Liver (tissue), 9 donors: ENCODE data around the gene C9orf50. TPM values are rescaled to one million over a fixed set of nuclear protein-coding genes. Genes with fewer than 3 reads are reported as not detected.

Source experiments
- DNase-seq: peaks from one replicate; pipeline ENCODE4 v3.0.0-alpha.2; 2017; ENCODE audit warnings: low spot score
- H3K27ac ChIP-seq, 2 donors: one replicate each; pipeline ENCODE4 v1.7.0; 2013; ENCODE audit warnings: inconsistent platforms in 2 of 2, low read length in 2 of 2, control low read depth in 1 of 2, low read depth in 1 of 2, mild to moderate bottlenecking in 1 of 2
- H3K27me3 ChIP-seq, 4 donors: one replicate each; pipeline versions ENCODE4 v1.6.1 to v1.7.0; 2013; ENCODE audit warnings: low read length in 3 of 4, inconsistent platforms in 1 of 4, mild to moderate bottlenecking in 1 of 4, moderate library complexity in 1 of 4; ENCODE audit not compliant: control insufficient read depth in 4 of 4, insufficient read depth in 4 of 4
- H3K36me3 ChIP-seq, 4 donors: one replicate each; pipeline versions ENCODE4 v1.6.1 to v1.7.0; 2013; ENCODE audit warnings: low read length in 3 of 4, mild to moderate bottlenecking in 3 of 4, low read depth in 1 of 4, moderate library complexity in 1 of 4; ENCODE audit not compliant: control insufficient read depth in 4 of 4, insufficient read depth in 3 of 4
- H3K4me1 ChIP-seq, 4 donors: one replicate each; pipeline versions ENCODE4 v1.6.1 to v1.7.0; 2013; ENCODE audit warnings: low read length in 3 of 4, mild to moderate bottlenecking in 3 of 4, moderate library complexity in 1 of 4; ENCODE audit not compliant: control insufficient read depth in 4 of 4, insufficient read depth in 4 of 4
- H3K4me3 ChIP-seq, 3 donors: one replicate each; pipeline versions ENCODE4 v1.6.1 to v1.7.0; 2013; ENCODE audit warnings: low read length in 3 of 3, control low read depth in 1 of 3, low read depth in 1 of 3, mild to moderate bottlenecking in 1 of 3
- H3K9ac ChIP-seq, 2 donors: one replicate each; pipeline ENCODE4 v1.7.0; 2013; ENCODE audit warnings: low read length in 2 of 2, mild to moderate bottlenecking in 2 of 2, moderate library complexity in 2 of 2, control low read depth in 1 of 2, low read depth in 1 of 2
- H3K9me3 ChIP-seq, 4 donors: one replicate each; pipeline versions ENCODE4 v1.6.1 to v1.7.0; 2013; ENCODE audit warnings: low read length in 3 of 4; ENCODE audit not compliant: control insufficient read depth in 4 of 4
- ATF3 ChIP-seq: IDR thresholded peaks from 2 replicates; pipeline ENCODE4 v1.6.1; 2016; ENCODE audit warnings: antibody characterized with exemption
- CTCF ChIP-seq: fragments of 150-350 bp; IDR thresholded peaks from 2 replicates; pipeline ENCODE4 v1.5.1; 2017; ENCODE audit warnings: improper control_type of control experiment, low read depth, low read length; ENCODE audit not compliant: missing input control
- EGR1 ChIP-seq, 2 donors: IDR thresholded peaks; 2 replicates each; pipeline ENCODE4 v1.6.1; 2016 to 2018; ENCODE audit warnings: antibody characterized with exemption in 2 of 2, low read depth in 2 of 2
- FOXA1 ChIP-seq: IDR thresholded peaks from 2 replicates; pipeline ENCODE4 v1.6.1; 2016; ENCODE audit warnings: antibody characterized with exemption
- FOXA2 ChIP-seq: IDR thresholded peaks from 2 replicates; pipeline ENCODE4 v1.6.1; 2016; ENCODE audit warnings: antibody characterized with exemption
- GABPA ChIP-seq, 2 donors: IDR thresholded peaks in 1 of 2; conservative IDR thresholded peaks in 1 of 2; 2 replicates each; pipeline ENCODE4 v1.6.1; 2016; ENCODE audit warnings: antibody characterized with exemption in 2 of 2, mild to moderate bottlenecking in 1 of 2, moderate library complexity in 1 of 2
- HNF4A ChIP-seq, 2 donors: conservative IDR thresholded peaks; 2 replicates each; pipeline ENCODE4 v1.6.1; 2016; ENCODE audit warnings: antibody characterized with exemption in 2 of 2, mild to moderate bottlenecking in 2 of 2
- JUND ChIP-seq, 2 donors: IDR thresholded peaks; 2 replicates each; pipeline ENCODE4 v1.6.1; 2016; ENCODE audit warnings: antibody characterized with exemption in 2 of 2
- MAX ChIP-seq: IDR thresholded peaks from 2 replicates; pipeline ENCODE4 v1.6.1; 2016; ENCODE audit warnings: antibody characterized with exemption
- NR2F2 ChIP-seq: IDR thresholded peaks from 2 replicates; pipeline ENCODE4 v1.6.1; 2016; ENCODE audit warnings: antibody characterized with exemption
- RAD21 ChIP-seq, 2 donors: IDR thresholded peaks; 2 replicates each; pipeline ENCODE4 v1.6.1; 2016; ENCODE audit warnings: antibody characterized with exemption in 2 of 2, mild to moderate bottlenecking in 2 of 2
- REST ChIP-seq: IDR thresholded peaks from 2 replicates; pipeline ENCODE4 v1.6.1; 2016; ENCODE audit warnings: antibody characterized with exemption, mild to moderate bottlenecking
- RXRA ChIP-seq, 2 donors: IDR thresholded peaks; 2 replicates each; pipeline ENCODE4 v1.6.1; 2017 to 2018; ENCODE audit warnings: antibody characterized with exemption in 2 of 2, mild to moderate bottlenecking in 1 of 2
- SP1 ChIP-seq: IDR thresholded peaks from 2 replicates; pipeline ENCODE4 v1.6.1; 2018; ENCODE audit warnings: antibody characterized with exemption, mild to moderate bottlenecking
- TAF1 ChIP-seq: conservative IDR thresholded peaks from 2 replicates; pipeline ENCODE4 v1.6.1; 2016; ENCODE audit warnings: antibody characterized with exemption, mild to moderate bottlenecking
- YY1 ChIP-seq: IDR thresholded peaks from 2 replicates; pipeline ENCODE4 v1.6.1; 2016; ENCODE audit warnings: antibody characterized with exemption, mild to moderate bottlenecking
- ZBTB33 ChIP-seq: IDR thresholded peaks from 2 replicates; pipeline ENCODE4 v1.6.1; 2016; ENCODE audit warnings: antibody characterized with exemption
- WGBS: extraction: QIAGEN DNeasy Blood & Tissue Kit; methylation state at CpG from one replicate; pipeline ENCODE4 v1.1.7; 2013; 5-methylcytosine and 5-hydroxymethylcytosine counted together
- polyA plus RNA-seq, 2 donors: library from polyadenylated mRNA; stranded (reverse) in 1 of 2; unstranded in 1 of 2; fragments of 200-250 nt in 1 of 2; fragments of >200 nt in 1 of 2; fragmentation: Nextera tagmentation in 1 of 2; extraction: Ambion mirVana in 1 of 2; gene quantifications; one replicate each; pipeline versions ENCODE4 v1.2.1 to v1.2.3, GENCODE V29; 2013 to 2015
- total RNA-seq, 2 donors: library from RNA; depleted of rRNA; stranded (reverse); fragments of >200 nt; gene quantifications; one replicate each; pipeline ENCODE4 v1.2.3, GENCODE V29; 2014
- donor health status: healthy.
- donor health status: healthy.
- donor health status: healthy.
- donor health status: healthy.
- donor health status: healthy.

C9orf50 gene
- total and polyA plus RNA-seq, 4 donors = 0.23 TPM; not detected in 3

GRCh38 chr9:129567329-129567728 lies 53.6 kb downstream of the C9orf50 start:
- TF ChIP-seq REST (no peak), GABPA (IDR thresholded peaks at IDR 0.05 in 1 of 2, conservative IDR thresholded peaks at IDR 0.05 in 1 of 2) (no peak), EGR1 (IDR thresholded peaks at IDR 0.05; ENCODE audit: low read depth in 2 of 2) (no peak), NR2F2 (no peak), YY1 (no peak), FOXA2 (no peak), JUND (IDR thresholded peaks at IDR 0.05) (no peak), SP1 (no peak), RAD21 (IDR thresholded peaks at IDR 0.05) (no peak), ZBTB33 (no peak), MAX (no peak), FOXA1 (no peak), RXRA (IDR thresholded peaks at IDR 0.05) (no peak)
- no peak for DNase-seq
- no peak overlapping the region for H3K9ac ChIP-seq
- peaks cover 0 to under 1% (median 0%) of the 10 kb centered on the region in 4 donors for H3K9me3 ChIP-seq
- no peaks in the 10 kb centered on the region for H3K36me3 ChIP-seq
- peaks cover 5 to 29% (median 16%) of the 10 kb centered on the region in 4 donors for H3K4me1 ChIP-seq
- H3K27me3 ChIP-seq = no peaks in the 10 kb centered on the region
- peak overlapping the region; percentile 91 to 99 for H3K27ac ChIP-seq
- no peak overlapping the region for H3K4me3 ChIP-seq
- 76% methylated on average over 10 of the region's 10 CpGs for WGBS

GRCh38 chr9:129566563-129567266 lies 54.2 kb downstream of the C9orf50 start:
- DNase-seq = no peak
- Histone ChIP-seq H3K27me3 (no peaks in the 10 kb centered on the region), H3K36me3 (no peaks in the 10 kb centered on the region), H3K9me3 (no peaks in the 10 kb centered on the region), H3K4me1 (peaks cover 8 to 35% (median 21%) of the 10 kb centered on the region in 4 donors), H3K4me3 (no peak overlapping the region), H3K9ac (no peak overlapping the region), H3K27ac (peak overlapping the region; percentile 91 to 99)
- WGBS = 86% methylated on average over 25 of the region's 25 CpGs
- TF ChIP-seq GABPA (IDR thresholded peaks at IDR 0.05 in 1 of 2, conservative IDR thresholded peaks at IDR 0.05 in 1 of 2) = no peak
- TF ChIP-seq TAF1 = no peak
- no peak for TF ChIP-seq RAD21 (IDR thresholded peaks at IDR 0.05)
- TF ChIP-seq RXRA (IDR thresholded peaks at IDR 0.05) = no peak
- no peak for TF ChIP-seq SP1
- TF ChIP-seq HNF4A (conservative IDR thresholded peaks at IDR 0.05) = no peak
- no peak for TF ChIP-seq ZBTB33
- TF ChIP-seq REST = no peak
- TF ChIP-seq CTCF = no peak
- no peak for TF ChIP-seq EGR1 (IDR thresholded peaks at IDR 0.05; ENCODE audit: low read depth in 2 of 2)
- no peak for TF ChIP-seq ATF3
- TF ChIP-seq YY1 = no peak
